ENCODE data around the gene OVOL2.

GRCh38 chr20:17992224-17992637 is 65.5 kb downstream of the OVOL2 start:
- TF ChIP-seq CTCF (IDR thresholded peaks at IDR 0.05) (no peak), MXI1 (IDR thresholded peaks at IDR 0.05; ENCODE audit: low read depth, low read length) (no peak), TAF1 (IDR thresholded peaks at IDR 0.05; ENCODE audit: borderline replicate concordance, low read depth, low read length) (no peak), EZH2phosphoT487 (IDR thresholded peaks at IDR 0.05; ENCODE audit: borderline replicate concordance, low read depth) (no peak), CHD2 (IDR thresholded peaks at IDR 0.05; ENCODE audit: low read length, partially characterized antibody) (no peak), FOXJ3 (CRISPR knock-in tag; IDR thresholded peaks at IDR 0.05) (no peak), RAD21 (IDR thresholded peaks at IDR 0.05; ENCODE audit: low read length) (no peak)
